Keratinocyte (primary cell): Measurements from ENCODE around the gene OTOP2. TPM values are rescaled to one million over a fixed set of nuclear protein-coding genes. Genes with fewer than 3 reads are reported as not detected.

Source experiments
- DNase-seq: peaks from one replicate; pipeline ENCODE4 v3.0.0-alpha.2; 2011; ENCODE audit warnings: low read depth, missing footprints, low spot score
- FAIRE-seq: peaks from 2 replicates; lab custom pipeline; 2011; peaks lifted over from hg19 to GRCh38; lab: Jason Lieb, UNC
- H2AFZ ChIP-seq: 2 replicates; pipeline ENCODE4 v1.6.0; 2012; ENCODE audit warnings: low read length, control low read depth, inconsistent platforms; ENCODE audit not compliant: control insufficient read depth
- H3K27ac ChIP-seq: 2 replicates; pipeline ENCODE4 v1.5.1; 2011; ENCODE audit warnings: low read length; ENCODE audit not compliant: control insufficient read depth, insufficient read depth
- H3K27me3 ChIP-seq: 3 replicates; pipeline ENCODE4 v1.6.0; 2011; ENCODE audit warnings: low read length; ENCODE audit not compliant: control insufficient read depth, insufficient read depth; ENCODE audit errors: extremely low read depth
- H3K36me3 ChIP-seq, 2 experiments: 2 replicates in 1 of 2; 3 replicates in 1 of 2; pipeline ENCODE4 v1.5.1; 2011; ENCODE audit warnings: low read length in 2 of 2, mild to moderate bottlenecking in 1 of 2; ENCODE audit not compliant: control insufficient read depth in 2 of 2, insufficient read depth in 2 of 2; ENCODE audit errors: extremely low read depth in 1 of 2
- H3K4me1 ChIP-seq: 3 replicates; pipeline ENCODE4 v1.5.1; 2011; ENCODE audit warnings: low read length; ENCODE audit not compliant: control insufficient read depth, insufficient read depth; ENCODE audit errors: extremely low read depth
- H3K4me2 ChIP-seq: 3 replicates; pipeline ENCODE4 v1.6.0; 2011; ENCODE audit warnings: low read depth, low read length; ENCODE audit not compliant: control insufficient read depth, insufficient read depth; ENCODE audit errors: extremely low read depth
- H3K4me3 ChIP-seq, 3 experiments: fragments of 200-600 bp in 1 of 3; sonication (generic) in 1 of 3; 2 replicates in 2 of 3; 3 replicates in 1 of 3; pipeline ENCODE4 v1.5.1; 2011 to 2016; ENCODE audit warnings: low read length in 3 of 3, mild to moderate bottlenecking in 3 of 3, control low read depth in 2 of 3, inconsistent platforms in 1 of 3, low read depth in 1 of 3, mixed read lengths in 1 of 3, mixed run types in 1 of 3, moderate library complexity in 1 of 3; ENCODE audit not compliant: control insufficient read depth in 2 of 3, insufficient read depth in 2 of 3; ENCODE audit errors: extremely low read depth in 1 of 3
- H3K79me2 ChIP-seq: 2 replicates; pipeline ENCODE4 v1.6.0; 2012; ENCODE audit warnings: low read length; ENCODE audit not compliant: control insufficient read depth, insufficient read depth
- H3K9ac ChIP-seq: 3 replicates; pipeline ENCODE4 v1.6.0; 2011; ENCODE audit warnings: low read length; ENCODE audit not compliant: control insufficient read depth, insufficient read depth; ENCODE audit errors: extremely low read depth
- H3K9me1 ChIP-seq: 3 replicates; pipeline ENCODE4 v1.6.0; 2011; ENCODE audit warnings: low read length; ENCODE audit not compliant: control insufficient read depth, insufficient read depth; ENCODE audit errors: extremely low read depth
- H3K9me3 ChIP-seq: 2 replicates; pipeline ENCODE4 v1.5.1; 2012; ENCODE audit warnings: low read depth, low read length; ENCODE audit not compliant: control insufficient read depth
- H4K20me1 ChIP-seq: 3 replicates; pipeline ENCODE4 v1.6.0; 2011; ENCODE audit warnings: low read length; ENCODE audit not compliant: control insufficient read depth, insufficient read depth; ENCODE audit errors: extremely low read depth
- EZH2 ChIP-seq: IDR thresholded peaks from one replicate; pipeline ENCODE4 v1.6.1; 2012; ENCODE audit warnings: inconsistent platforms, mild to moderate bottlenecking, low read length, moderate library complexity
- dilution Hi-C: fragments of 300-500 bp; cut with MboI; formaldehyde crosslinking; loops from one replicate; pipeline ENCODE4 v1.7.0; 2020; ENCODE audit warnings: low sequenced_read_pairs; ENCODE audit not compliant: extremely low pct_ligation_motif_present
- polyA plus RNA-seq, 5 experiments: library from polyadenylated mRNA; depleted of rRNA in 3 of 5; stranded (reverse) in 3 of 5; stranded (forward) in 1 of 5; unstranded in 1 of 5; fragments of >200 nt; gene quantifications; 1 replicate in 1 of 5; 2 replicates in 3 of 5; 3 replicates in 1 of 5; pipeline versions ENCODE4 v1.2.1 to v1.2.3, GENCODE V29; 2011 to 2012; ENCODE audit warnings: missing spikeins in 2 of 5, low read depth in 1 of 5, low replicate concordance in 1 of 5
- TF ChIP-seq, protein P1 (sequence below), 3 experiments: IDR thresholded peaks in 1 of 3; conservative IDR thresholded peaks in 1 of 3; optimal IDR thresholded peaks in 1 of 3; 2 replicates in 2 of 3; 3 replicates in 1 of 3; pipeline versions ENCODE3 to v1.5.1; 2011; ENCODE audit warnings: low read length in 3 of 3, mild to moderate bottlenecking in 3 of 3, moderate library complexity in 2 of 3, control low read depth in 1 of 3, inconsistent platforms in 1 of 3; ENCODE audit not compliant: insufficient read depth in 2 of 3; ENCODE audit errors: extremely low read depth in 1 of 3

The OTOP2 gene
- polyA plus RNA-seq, 1 donor (not counting 4 experiments of a cell fraction or from before 2014, with no cell fraction given): not detected

DNA sequence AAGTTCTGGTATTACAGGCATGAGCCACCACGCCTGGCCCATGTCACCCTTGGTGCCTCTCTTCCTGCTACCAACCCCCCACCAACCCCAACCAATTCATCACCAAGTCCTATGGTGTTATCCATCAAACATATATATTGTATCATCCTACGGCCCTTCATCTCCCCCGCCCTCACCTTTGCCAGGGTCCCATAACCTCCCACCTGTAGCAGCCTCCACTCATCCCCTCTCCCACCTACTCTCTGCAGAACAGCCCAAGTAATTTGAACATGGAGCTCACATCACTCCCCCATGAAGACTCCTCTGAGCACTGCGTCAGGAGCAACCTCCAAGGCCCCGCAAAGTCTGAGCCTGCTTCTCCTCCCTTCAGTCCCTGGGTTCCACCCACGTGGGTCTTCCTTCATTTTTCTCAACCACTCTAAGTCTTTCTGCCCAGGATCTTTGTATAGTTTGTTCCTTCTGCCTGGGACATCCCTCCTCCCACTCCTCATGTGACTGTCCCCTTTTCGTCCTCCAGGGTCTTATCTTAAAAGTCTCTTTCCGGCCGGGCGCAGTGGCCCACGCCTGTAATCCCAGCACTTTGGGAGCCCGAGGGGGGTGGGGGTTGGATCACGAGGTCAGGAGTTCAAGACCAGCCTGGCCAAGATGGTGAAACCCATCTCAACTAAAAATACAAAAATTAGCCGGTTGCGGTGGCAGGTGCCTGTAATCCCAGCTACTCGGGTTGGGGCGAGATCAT is 55.5 kb downstream of the OTOP2 start:
- FAIRE-seq: no peak
- H3K4me1 ChIP-seq: peaks cover 17% of the 10 kb centered on the region
- H3K9me1 ChIP-seq: no peaks in the 10 kb centered on the region
- no peaks in the 10 kb centered on the region for H3K79me2 ChIP-seq
- TF ChIP-seq, protein P1, sequence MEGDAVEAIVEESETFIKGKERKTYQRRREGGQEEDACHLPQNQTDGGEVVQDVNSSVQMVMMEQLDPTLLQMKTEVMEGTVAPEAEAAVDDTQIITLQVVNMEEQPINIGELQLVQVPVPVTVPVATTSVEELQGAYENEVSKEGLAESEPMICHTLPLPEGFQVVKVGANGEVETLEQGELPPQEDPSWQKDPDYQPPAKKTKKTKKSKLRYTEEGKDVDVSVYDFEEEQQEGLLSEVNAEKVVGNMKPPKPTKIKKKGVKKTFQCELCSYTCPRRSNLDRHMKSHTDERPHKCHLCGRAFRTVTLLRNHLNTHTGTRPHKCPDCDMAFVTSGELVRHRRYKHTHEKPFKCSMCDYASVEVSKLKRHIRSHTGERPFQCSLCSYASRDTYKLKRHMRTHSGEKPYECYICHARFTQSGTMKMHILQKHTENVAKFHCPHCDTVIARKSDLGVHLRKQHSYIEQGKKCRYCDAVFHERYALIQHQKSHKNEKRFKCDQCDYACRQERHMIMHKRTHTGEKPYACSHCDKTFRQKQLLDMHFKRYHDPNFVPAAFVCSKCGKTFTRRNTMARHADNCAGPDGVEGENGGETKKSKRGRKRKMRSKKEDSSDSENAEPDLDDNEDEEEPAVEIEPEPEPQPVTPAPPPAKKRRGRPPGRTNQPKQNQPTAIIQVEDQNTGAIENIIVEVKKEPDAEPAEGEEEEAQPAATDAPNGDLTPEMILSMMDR (optimal IDR thresholded peaks at IDR 0.05 in 1 of 3, IDR thresholded peaks at IDR 0.05 in 1 of 3, conservative IDR thresholded peaks at IDR 0.05 in 1 of 3; ENCODE audit: extremely low read depth in 1 of 3, insufficient read depth in 2 of 3, low read length in 3 of 3): no peak
- TF ChIP-seq EZH2: no peak
- no peak overlapping the region for H3K4me3 ChIP-seq
- H4K20me1 ChIP-seq: no peaks in the 10 kb centered on the region
- H2AFZ ChIP-seq: no peak overlapping the region
- peaks cover 5% of the 10 kb centered on the region for H3K27me3 ChIP-seq
- H3K9me3 ChIP-seq: no peaks in the 10 kb centered on the region
- no peaks in the 10 kb centered on the region for H3K36me3 ChIP-seq
- H3K4me2 ChIP-seq: no peak overlapping the region
- dilution Hi-C loops: no loop called here
- no peak overlapping the region for H3K27ac ChIP-seq
- DNase-seq: no peak
- no peak overlapping the region for H3K9ac ChIP-seq

DNA sequence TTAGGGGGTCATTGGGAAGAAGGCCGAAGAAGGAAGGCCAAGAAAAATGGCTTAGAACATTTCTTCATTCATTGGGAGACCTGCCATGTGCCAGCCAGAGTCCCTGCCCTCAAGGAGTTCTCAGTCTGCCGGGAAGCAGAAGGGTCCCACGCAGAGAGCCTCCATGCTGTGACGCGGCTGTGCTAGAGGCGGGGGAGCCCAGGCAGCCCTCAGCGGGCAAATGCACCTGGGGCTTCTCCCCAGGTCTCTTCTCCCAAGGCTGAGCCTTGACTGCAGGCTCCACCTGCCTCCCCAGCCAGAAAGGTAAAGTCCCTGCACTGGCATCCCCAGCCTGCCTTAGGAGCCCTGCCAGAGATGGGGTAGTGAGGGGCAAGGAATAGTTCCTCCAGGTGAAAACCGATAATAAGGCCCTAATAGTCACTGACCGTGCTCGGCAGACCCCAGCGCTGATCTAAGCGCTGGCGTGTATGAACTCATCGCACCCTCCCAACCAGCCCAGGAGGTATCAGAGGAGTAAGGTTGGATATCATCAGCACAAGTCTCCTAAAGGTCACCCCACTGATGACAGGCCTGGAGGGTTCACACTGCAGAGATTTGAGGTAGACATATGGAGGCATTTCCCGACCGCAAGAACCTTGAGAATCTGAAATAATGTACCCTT is 57.4 kb downstream of the OTOP2 start:
- no peaks in the 10 kb centered on the region for H3K27me3 ChIP-seq
- H3K36me3 ChIP-seq: no peaks in the 10 kb centered on the region
- H3K4me2 ChIP-seq: peak overlapping the region; percentile 95
- H3K9me3 ChIP-seq: no peaks in the 10 kb centered on the region
- no peaks in the 10 kb centered on the region for H4K20me1 ChIP-seq
- H3K9ac ChIP-seq: peak overlapping the region; percentile 46
- H3K79me2 ChIP-seq: no peaks in the 10 kb centered on the region
- no peaks in the 10 kb centered on the region for H3K9me1 ChIP-seq
- peak overlapping the region; percentile 42 to 78 (median 49) for H3K4me3 ChIP-seq
- no peak overlapping the region for H3K27ac ChIP-seq
- H2AFZ ChIP-seq: peak overlapping the region; percentile 84
- no peak for FAIRE-seq
- TF ChIP-seq, protein P1 (optimal IDR thresholded peaks at IDR 0.05 in 1 of 3, IDR thresholded peaks at IDR 0.05 in 1 of 3, conservative IDR thresholded peaks at IDR 0.05 in 1 of 3; ENCODE audit: extremely low read depth in 1 of 3, insufficient read depth in 2 of 3, low read length in 3 of 3): no peak
- TF ChIP-seq EZH2: no peak
- DNase-seq: no peak
- peaks cover 17% of the 10 kb centered on the region for H3K4me1 ChIP-seq
- dilution Hi-C loops: no loop called here
